NCI-H69 (cell line): Measurements from ENCODE around the gene SST.

Experiments
- DNase-seq: peaks from one replicate; lab custom pipeline; 2025; lab: John Stamatoyannopoulos, UW

Gene SST

GRCh38 chr3:187629711-187630110, 40.5 kb downstream of the SST start:
- DNase-seq = no peak

- no peak for DNase-seq
Observed at GRCh38 chr3:187628169-187628568, 42.0 kb downstream of the SST start.

GRCh38 chr3:187626581-187626980, 43.6 kb downstream of the SST start:
- no peak for DNase-seq

- no peak for DNase-seq
Observed at GRCh38 chr3:187624588-187624987, 45.6 kb downstream of the SST start.

GRCh38 chr3:187623285-187623814, 46.8 kb downstream of the SST start:
- no peak for DNase-seq

GRCh38 chr3:187621881-187622280, 48.3 kb downstream of the SST start:
- DNase-seq = no peak

GRCh38 chr3:187619461-187619860, 50.7 kb downstream of the SST start:
- DNase-seq = no peak
